ENCODE measurements around the gene TSPAN4.

TSPAN4 gene, protein sequence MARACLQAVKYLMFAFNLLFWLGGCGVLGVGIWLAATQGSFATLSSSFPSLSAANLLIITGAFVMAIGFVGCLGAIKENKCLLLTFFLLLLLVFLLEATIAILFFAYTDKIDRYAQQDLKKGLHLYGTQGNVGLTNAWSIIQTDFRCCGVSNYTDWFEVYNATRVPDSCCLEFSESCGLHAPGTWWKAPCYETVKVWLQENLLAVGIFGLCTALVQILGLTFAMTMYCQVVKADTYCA

GRCh38 chr11:842370-843002 lies at the start of gene TSPAN4, which contains the start of gene POLR2L:
Gene TSPAN4, plus strand, starts transcription at chr11:842852. Its CDS starts 7,453 bp downstream, at chr11:850305.
Gene POLR2L, minus strand, starts transcription at chr11:842529. Its CDS starts 21 bp downstream, at chr11:842508.
- peak; percentile 78 for DNase-seq

- no peak for DNase-seq
Measured at GRCh38 chr11:792873-793272, 49.8 kb upstream of the TSPAN4 start.

DNA sequence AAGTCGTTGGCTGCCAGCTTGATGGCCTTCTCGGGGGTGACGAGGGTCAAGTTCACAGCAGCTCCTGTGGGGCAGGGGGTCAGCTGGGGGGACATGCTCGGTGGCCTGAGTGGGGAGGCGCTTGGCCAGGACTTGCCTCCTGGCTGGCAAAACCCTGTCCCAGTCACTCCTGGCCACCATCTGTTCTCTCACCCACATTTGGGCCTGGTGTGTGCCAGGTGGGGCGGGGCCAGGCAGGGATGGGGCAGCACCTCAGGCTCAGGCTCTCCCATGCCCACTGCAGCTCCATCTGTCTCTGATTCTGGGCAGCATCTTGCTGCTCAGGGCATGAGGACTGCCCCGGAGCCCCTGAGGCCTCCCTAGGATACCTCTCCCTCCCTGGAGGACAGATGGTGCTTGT lies 49.1 kb upstream of the TSPAN4 start:
- DNase-seq = no peak

- DNase-seq = no peak
Measured at GRCh38 chr11:794013-794765, 48.5 kb upstream of the TSPAN4 start.

GRCh38 chr11:794766-795633 lies 47.7 kb upstream of the TSPAN4 start:
- no peak for DNase-seq

DNA sequence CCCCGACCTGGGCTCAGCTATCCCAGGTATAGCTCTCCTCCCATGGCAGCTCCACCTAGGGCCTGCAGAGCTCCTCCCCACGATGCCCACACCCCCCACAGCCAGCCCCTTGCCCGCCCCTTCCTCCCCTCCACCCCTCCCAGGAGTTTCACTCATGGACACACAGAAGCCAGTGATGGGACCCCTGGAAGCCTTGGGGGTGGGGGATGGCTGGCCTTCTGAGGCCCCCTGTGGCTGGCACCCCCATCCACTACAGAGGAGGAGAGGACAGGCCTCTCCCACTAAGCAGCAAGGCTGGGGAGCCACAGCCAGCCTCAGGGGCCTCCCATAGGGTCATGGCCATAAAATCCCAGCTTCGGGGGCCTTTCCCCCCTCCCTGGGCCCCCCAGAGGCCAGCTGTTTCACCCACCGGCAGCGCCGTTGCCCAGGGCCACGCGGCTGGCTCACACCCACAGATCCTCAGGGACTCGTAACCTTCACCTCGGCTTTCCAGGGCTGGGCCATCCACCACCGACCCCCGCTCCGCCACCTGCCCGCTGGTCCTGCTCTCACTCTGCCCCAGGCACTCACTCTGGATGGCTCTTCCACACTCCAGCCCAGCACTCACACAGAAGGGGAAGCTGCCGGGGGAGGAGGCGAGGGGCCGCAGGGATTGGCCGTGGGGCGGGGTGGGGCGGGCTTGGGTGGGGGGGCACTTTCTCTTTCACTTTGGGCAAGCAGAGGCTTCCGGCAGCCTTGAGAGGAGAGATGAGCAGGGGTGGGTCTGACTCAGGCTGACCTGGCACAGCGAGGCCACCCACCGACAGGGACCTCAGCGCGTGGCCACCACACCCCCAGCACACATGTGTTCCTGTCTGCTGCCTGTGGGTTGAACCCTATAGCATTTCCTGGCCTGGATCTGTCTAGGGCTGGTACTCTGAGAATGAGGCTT lies 46.8 kb upstream of the TSPAN4 start:
- peak; percentile 60 for DNase-seq

DNA sequence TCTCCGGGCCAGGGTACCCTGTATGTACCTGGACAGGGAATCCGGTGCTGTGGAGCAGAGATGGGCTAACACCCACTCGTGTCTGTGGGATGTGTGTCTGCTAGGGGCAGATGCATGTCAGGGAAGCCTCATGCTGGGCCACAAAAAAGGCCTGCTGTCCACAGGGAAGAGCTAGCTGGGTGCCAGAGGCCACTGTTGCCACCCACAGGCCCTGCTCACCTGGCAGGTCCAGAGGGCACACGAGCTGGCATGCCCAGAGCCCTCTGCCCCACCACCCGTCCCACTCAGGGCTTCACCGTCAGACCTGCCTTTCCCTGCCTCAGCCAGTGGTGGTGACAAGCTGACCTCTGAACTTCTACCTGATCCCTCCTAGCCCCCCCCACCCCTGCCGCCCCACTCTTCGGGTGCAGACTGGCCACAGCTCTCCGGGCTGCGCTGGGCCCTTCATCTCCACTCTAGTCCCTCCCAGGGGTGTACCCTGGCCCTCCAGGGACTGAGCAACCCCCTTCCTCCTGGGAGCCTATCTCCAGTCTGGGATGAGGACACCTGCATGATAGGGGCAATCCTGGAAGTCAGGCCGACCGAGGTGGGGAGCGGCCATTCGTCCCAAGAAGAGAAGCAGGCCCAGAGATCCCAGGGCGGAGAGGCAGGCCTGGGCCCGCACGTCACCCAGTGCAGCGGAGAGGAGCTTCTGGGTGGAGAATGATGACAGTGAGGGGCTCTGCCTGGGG lies 45.9 kb upstream of the TSPAN4 start:
- no peak for DNase-seq

DNA sequence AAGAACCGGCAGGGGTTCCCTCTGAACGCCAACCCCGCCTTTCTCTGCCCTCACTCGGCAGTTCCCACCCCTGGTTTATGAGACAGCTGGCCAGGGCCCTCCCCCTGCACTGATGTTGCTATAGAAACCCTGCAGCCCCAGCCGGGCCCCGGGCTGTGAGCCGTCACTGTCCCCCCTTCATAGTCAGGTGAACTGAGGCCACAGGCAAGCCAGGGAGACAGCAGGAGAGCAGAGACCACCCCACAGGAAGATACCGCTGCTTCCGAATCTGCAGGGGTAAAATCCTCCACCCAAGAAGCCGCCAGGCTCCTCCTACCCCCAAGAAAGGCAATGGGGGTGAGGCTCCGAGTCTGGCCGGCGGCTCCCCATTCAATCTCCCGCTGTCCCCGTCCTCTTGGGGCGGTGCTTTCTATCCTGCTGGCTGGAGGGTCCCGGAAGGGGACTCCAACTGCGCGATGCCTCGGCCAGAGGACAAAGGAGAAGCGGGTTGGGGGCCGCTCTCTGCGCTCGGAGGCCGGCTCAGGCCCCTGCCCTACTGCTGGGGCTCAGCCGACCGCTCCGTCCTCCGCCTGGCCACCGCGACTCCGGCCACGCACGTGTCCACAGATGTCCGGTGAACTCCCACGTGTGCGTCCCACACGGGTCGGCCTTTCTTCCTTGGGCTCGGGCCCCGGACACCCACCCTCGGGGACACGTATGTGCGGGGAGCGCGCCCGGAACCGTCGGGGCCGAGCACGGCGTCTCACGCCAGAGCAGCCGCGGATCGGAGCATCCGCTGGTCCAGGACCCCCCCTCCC lies 45.2 kb upstream of the TSPAN4 start:
- peak; percentile 47 for DNase-seq

GRCh38 chr11:798093-798713 lies 44.4 kb upstream of the TSPAN4 start, which contains the start of gene SLC25A22:
Gene SLC25A22, minus strand, starts transcription at chr11:798281. Its CDS starts 3,275 bp downstream, at chr11:795006.
- peak; percentile 72 for DNase-seq

DNA sequence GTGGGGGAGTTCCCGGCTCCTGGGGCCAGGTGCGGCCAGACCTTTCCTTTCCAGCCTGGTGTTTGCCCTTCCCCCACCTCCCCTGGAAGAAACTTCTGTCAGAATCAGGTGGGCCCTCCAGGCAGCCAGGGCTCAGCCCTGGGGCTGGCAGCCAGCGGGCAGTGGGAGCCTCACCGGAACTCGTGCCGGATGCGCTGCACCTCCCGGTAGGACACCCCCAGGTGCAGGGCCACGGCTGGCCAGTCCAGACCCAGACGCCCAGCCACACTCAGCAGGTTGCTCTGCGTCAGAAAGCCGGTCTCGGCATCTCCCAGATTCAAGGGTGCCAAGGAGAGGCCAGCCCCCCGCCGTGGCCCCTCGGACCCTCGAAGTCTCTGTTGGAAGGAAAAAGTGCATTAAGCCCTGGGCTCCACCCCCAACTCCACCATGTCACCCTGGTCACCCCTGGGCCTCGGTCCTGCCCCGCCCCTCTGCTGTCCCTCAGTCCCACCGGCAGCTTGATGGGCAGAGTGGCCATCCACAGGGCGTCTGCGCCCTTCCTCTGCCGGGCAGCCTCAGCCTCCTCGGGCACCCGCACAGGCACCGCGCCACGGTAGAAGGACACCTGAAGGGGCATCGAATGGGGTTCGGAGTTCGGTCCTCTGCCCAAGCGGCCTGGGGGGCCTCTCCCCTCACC lies 42.9 kb upstream of the TSPAN4 start:
- no peak for DNase-seq

- DNase-seq = no peak
Measured at GRCh38 chr11:800473-800872, 42.2 kb upstream of the TSPAN4 start.

- DNase-seq = no peak
Measured at GRCh38 chr11:801097-801780, 41.4 kb upstream of the TSPAN4 start.

DNA sequence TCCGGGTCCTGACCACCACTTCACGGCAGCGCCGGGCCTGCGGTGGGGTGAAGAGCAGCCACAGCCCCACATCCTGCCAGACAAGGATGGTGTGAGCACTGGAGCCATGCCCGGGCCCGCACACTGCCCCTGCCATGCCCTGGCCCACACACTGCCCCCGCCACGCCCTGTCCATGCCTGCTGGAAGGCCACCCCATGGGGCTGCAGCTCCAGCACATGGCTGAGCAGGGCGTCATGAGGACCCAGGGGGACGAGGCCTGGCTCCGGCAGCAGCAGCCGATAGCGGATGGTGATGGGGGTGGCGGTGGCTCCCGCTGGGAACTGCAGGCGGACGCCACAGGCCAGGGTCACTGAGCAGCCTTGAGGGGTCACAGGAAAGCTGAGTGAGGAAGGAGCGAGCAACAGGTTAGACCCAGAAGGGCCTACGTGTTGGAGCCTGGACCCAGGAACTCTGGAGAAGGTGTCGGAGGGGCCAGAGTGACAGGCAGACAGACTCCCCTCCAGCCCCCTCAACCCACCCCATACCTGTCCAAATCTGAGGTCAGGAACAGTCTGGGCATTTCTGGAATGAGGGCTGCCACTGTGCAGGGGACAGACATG lies 40.5 kb upstream of the TSPAN4 start:
- DNase-seq = no peak

- DNase-seq = no peak
Measured at GRCh38 chr11:802693-803466, 39.8 kb upstream of the TSPAN4 start.

DNA sequence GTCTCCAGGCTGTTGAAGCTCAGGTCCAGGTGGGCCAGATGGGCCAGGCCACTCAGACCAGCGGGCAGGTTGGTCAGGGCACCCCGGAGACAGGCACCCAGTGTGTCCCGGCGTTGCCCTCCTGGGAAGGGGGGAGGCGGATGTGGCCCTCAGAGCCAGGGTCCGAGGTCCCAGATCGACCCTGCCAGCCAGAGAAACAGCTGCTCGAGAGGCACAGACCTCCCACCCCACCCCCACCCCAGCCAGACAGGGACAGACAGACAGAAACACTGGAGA lies 39.2 kb upstream of the TSPAN4 start:
- DNase-seq = no peak

DNA sequence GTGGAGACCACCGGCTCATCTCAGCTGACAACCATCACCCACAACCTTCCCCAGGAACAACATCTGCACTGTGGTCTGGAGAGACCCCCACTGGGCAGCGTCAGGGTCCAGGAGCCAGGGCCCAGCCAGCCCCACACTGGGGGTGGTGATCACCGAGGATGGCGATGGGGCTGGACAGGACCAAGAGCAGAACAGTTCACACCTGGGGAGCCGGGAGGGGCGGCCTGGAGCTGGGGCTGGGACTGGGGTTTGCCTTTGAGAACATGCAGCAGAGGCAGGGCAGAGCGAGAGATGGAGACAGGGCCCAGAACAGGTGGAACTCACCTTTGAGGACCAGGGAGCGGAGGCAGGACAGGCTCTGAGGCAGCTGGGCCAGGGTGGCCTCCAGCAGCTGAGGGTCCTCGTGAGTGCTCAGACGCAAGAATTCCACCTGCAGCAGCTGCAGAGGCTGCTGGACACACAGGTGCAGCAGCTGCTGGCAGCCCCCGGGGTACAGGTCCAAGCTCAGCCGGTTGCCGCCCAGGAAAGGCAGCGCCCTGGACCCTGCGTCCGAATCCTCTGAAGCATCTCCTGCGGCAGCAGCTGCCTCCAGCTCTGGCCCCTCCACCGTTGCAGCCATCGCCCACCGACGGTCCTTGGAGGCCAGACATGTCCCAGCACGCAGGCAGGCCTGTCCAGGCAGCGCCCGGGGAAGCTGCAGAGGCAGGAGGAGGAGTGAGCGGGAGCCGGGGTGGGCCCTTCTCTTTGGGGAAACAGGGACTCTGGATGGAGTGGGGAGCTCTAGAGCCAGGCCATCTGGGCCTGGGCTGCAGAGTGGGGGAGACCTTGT lies 38.7 kb upstream of the TSPAN4 start:
- DNase-seq = no peak

DNA sequence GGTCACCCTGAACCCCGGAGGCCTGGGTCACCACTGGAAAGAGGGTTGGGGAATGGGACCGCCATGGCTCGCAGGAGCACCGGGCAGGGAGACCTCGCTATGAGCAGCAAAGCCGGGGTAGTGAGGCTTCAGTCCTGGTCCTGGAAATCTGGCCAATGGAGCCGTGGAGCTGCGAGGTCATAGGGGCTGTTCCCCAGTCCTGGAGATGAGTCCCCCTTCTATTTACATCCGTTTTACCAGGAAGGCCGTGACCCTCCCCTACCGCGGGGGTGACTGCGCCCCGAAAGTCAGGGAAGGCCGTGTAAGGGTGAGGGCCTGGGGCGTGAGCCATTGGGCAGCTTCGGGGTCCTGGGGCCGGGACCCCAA lies 38.1 kb upstream of the TSPAN4 start:
- DNase-seq = no peak

Data from activated CD4-positive, alpha-beta T cell treated with anti-CD3 and anti-CD28 coated beads for 1 hour (primary cell).